Bronchial epithelial cell (primary cell): ENCODE data around the gene SLC26A6. TPM values are rescaled to one million over a fixed set of nuclear protein-coding genes. Genes with fewer than 3 reads are reported as not detected.
A peak's percentile ranks its signal among the peaks of the same experiment; 100 is the strongest.

Experiments used
- DNase-seq: peaks from one replicate; pipeline ENCODE4 v3.0.0-alpha.2; 2010; ENCODE audit warnings: low read depth
- FAIRE-seq: peaks from 2 replicates; lab custom pipeline; 2011; peaks lifted over from hg19 to GRCh38; lab: Jason Lieb, UNC
- H3K27me3 ChIP-seq: 2 replicates; pipeline ENCODE4 v1.5.1; 2011; ENCODE audit warnings: low read length; ENCODE audit not compliant: control insufficient read depth, insufficient read depth
- H3K36me3 ChIP-seq: 2 replicates; pipeline ENCODE4 v1.5.1; 2011; ENCODE audit warnings: low read length; ENCODE audit not compliant: control insufficient read depth, insufficient read depth
- H3K4me3 ChIP-seq: 2 replicates; pipeline ENCODE4 v1.5.1; 2011; ENCODE audit warnings: mild to moderate bottlenecking, low read depth, low read length, control low read depth
- CTCF ChIP-seq: IDR thresholded peaks from 2 replicates; pipeline ENCODE4 v1.5.1; 2011; ENCODE audit warnings: mild to moderate bottlenecking, moderate library complexity, low read length, control low read depth, inconsistent platforms; ENCODE audit not compliant: insufficient read depth, severe bottlenecking
- total RNA-seq: library from RNA; depleted of rRNA; stranded (reverse); fragments of >200 nt; gene quantifications from 2 replicates; pipeline ENCODE4 v1.2.1, GENCODE V29; 2014

SLC26A6 gene
- total RNA-seq, 1 donor from 2014 or later, result 45.8 TPM

- no peak for TF ChIP-seq CTCF
- no peak overlapping the region for H3K4me3 ChIP-seq
- H3K27me3 ChIP-seq, result no peaks in the 10 kb centered on the region
- H3K36me3 ChIP-seq, result peaks cover 51% of the 10 kb centered on the region
- FAIRE-seq (peak; percentile 68), DNase-seq (no peak)
These were observed 34.3 kb downstream of the SLC26A6 start for GRCh38 chr3:48600711-48601621.

GRCh38 chr3:48599509-48600285 lies 35.6 kb downstream of the SLC26A6 start:
- DNase-seq, result no peak
- H3K36me3 ChIP-seq, result peaks cover 40% of the 10 kb centered on the region
- peak; percentile 1 for TF ChIP-seq CTCF
- no peaks in the 10 kb centered on the region for H3K27me3 ChIP-seq
- FAIRE-seq, result no peak
- no peak overlapping the region for H3K4me3 ChIP-seq

- Histone ChIP-seq H3K27me3 (no peaks in the 10 kb centered on the region), H3K4me3 (no peak overlapping the region), H3K36me3 (peaks cover 34% of the 10 kb centered on the region)
- FAIRE-seq, result peak; percentile 99
- peak; percentile 99 for DNase-seq
- TF ChIP-seq CTCF, result no peak
These were observed 36.2 kb downstream of the SLC26A6 start for GRCh38 chr3:48599077-48599501.

GRCh38 chr3:48598323-48599076 lies 36.8 kb downstream of the SLC26A6 start:
- DNase-seq, result peak; percentile 98
- no peak for TF ChIP-seq CTCF
- FAIRE-seq, result peak; percentile 94
- Histone ChIP-seq H3K4me3 (no peak overlapping the region), H3K36me3 (peaks cover 33% of the 10 kb centered on the region), H3K27me3 (no peaks in the 10 kb centered on the region)

- no peaks in the 10 kb centered on the region for H3K27me3 ChIP-seq
- no peak for FAIRE-seq
- no peak overlapping the region for H3K4me3 ChIP-seq
- no peak for DNase-seq
- no peak for TF ChIP-seq CTCF
- H3K36me3 ChIP-seq, result peaks cover 31% of the 10 kb centered on the region
These were observed 37.9 kb downstream of the SLC26A6 start for GRCh38 chr3:48597408-48597800.
